ENCODE data around the gene IGFL2. TPM values are rescaled to one million over a fixed set of nuclear protein-coding genes. Genes with fewer than 3 reads are reported as not detected.
A peak's percentile ranks its signal among the peaks of the same experiment; 100 is the strongest.

The IGFL2 gene
- total and polyA plus RNA-seq, 2 donors, result 0.61 to 6.9 TPM

GRCh38 chr19:46115396-46116106, 32.5 kb upstream of the IGFL2 start:
- H3K27ac ChIP-seq (ENCODE audit: low read depth in 1 of 2, low read length in 1 of 2), result peak overlapping the region in 1 of 2 donors; percentile 44
- no peak overlapping the region for H3K4me3 ChIP-seq (ENCODE audit: low read length in 2 of 2)
- no peaks in the 10 kb centered on the region for H3K36me3 ChIP-seq (ENCODE audit: control insufficient read depth in 2 of 2, insufficient read depth in 2 of 2, low read length in 1 of 2)
- peak in 1 of 9 donors; percentile 5 for DNase-seq (ENCODE audit: low read depth in 6 of 9, low spot score in 9 of 9)
- H3K4me1 ChIP-seq (ENCODE audit: control insufficient read depth in 2 of 2, insufficient read depth in 2 of 2, low read length in 2 of 2), result peaks cover 0 to 2% of the 10 kb centered on the region in 2 donors
- no peaks in the 10 kb centered on the region for H3K9me3 ChIP-seq (ENCODE audit: control insufficient read depth in 2 of 2, insufficient read depth in 1 of 2, low read length in 1 of 2)
- H3K27me3 ChIP-seq (ENCODE audit: control insufficient read depth in 2 of 2, insufficient read depth in 1 of 2, low read length in 1 of 2), result no peaks in the 10 kb centered on the region
- 88% methylated on average over 9 of the region's 9 CpGs for WGBS

- Histone ChIP-seq H3K9me3 (ENCODE audit: control insufficient read depth in 2 of 2, insufficient read depth in 1 of 2, low read length in 1 of 2) (no peaks in the 10 kb centered on the region), H3K27ac (ENCODE audit: low read depth in 1 of 2, low read length in 1 of 2) (no peak overlapping the region), H3K4me1 (ENCODE audit: control insufficient read depth in 2 of 2, insufficient read depth in 2 of 2, low read length in 2 of 2) (peaks cover 0 to 2% of the 10 kb centered on the region in 2 donors), H3K4me3 (ENCODE audit: low read length in 2 of 2) (no peak overlapping the region), H3K27me3 (ENCODE audit: control insufficient read depth in 2 of 2, insufficient read depth in 1 of 2, low read length in 1 of 2) (no peaks in the 10 kb centered on the region), H3K36me3 (ENCODE audit: control insufficient read depth in 2 of 2, insufficient read depth in 2 of 2, low read length in 1 of 2) (no peaks in the 10 kb centered on the region)
- WGBS, result 89% methylated on average over 3 of the region's 3 CpGs
- no peak for DNase-seq (ENCODE audit: low read depth in 6 of 9, low spot score in 9 of 9)
Observed at GRCh38 chr19:46116121-46116520, 31.9 kb upstream of the IGFL2 start.

- 85% methylated on average over 3 of the region's 3 CpGs for WGBS
- Histone ChIP-seq H3K9me3 (ENCODE audit: control insufficient read depth in 2 of 2, insufficient read depth in 1 of 2, low read length in 1 of 2) (no peaks in the 10 kb centered on the region), H3K27me3 (ENCODE audit: control insufficient read depth in 2 of 2, insufficient read depth in 1 of 2, low read length in 1 of 2) (no peaks in the 10 kb centered on the region), H3K36me3 (ENCODE audit: control insufficient read depth in 2 of 2, insufficient read depth in 2 of 2, low read length in 1 of 2) (no peaks in the 10 kb centered on the region), H3K4me3 (ENCODE audit: low read length in 2 of 2) (no peak overlapping the region), H3K27ac (ENCODE audit: low read depth in 1 of 2, low read length in 1 of 2) (no peak overlapping the region), H3K4me1 (ENCODE audit: control insufficient read depth in 2 of 2, insufficient read depth in 2 of 2, low read length in 2 of 2) (peaks cover 0 to 2% of the 10 kb centered on the region in 2 donors)
- no peak for DNase-seq (ENCODE audit: low read depth in 6 of 9, low spot score in 9 of 9)
Observed at GRCh38 chr19:46118136-46118535, 29.9 kb upstream of the IGFL2 start.

DNA sequence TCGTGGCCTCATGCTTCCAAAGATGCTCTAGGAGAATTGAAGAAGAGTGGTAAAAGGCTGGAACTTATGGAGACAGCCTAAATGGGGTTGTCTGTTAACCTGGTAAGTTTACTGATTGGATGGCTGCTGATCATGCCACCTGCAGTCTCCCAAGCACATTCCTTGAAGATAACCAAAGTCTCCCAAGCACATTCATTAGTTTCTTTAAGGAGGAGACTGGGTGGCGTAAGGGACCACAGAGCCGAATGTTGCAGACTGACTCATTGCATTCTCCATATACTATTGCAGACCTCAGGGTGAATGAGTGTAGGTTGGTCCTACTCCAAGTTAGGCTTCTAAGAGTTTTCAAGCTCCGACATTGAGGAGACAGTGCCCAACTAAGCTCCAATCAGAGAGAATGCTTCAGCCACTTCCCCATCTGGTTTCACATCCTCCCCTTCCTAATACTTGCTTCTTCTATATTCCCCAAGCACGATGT, 23.4 kb upstream of the IGFL2 start, which contains the start of gene IGFL3:
TSS of gene IGFL3 (minus strand) at position 51 of the 478 bp plus-strand sequence. CDS start at position 12, 39 bp downstream.
- WGBS, result 91% methylated on average over 5 of the region's 5 CpGs

DNA sequence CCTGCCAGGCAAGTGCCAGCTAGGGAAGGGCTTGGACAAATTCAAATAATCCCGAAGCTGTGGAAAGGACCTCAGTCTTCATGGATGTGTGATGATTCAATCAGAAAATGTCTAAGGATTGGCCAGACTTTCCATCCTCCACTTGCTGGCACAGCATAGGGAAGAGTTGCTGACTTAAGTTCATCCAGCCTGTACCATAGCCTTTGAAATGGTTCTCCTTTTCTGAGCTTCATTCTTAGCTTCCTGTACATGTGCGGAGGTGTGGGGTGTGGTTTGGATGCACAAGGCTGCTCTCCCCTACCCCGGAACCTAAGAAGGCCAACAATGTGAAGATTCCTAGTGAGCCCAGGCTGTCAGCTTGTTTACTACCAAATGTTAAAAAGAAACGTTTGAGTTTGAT, 22.6 kb upstream of the IGFL2 start:
- no peak overlapping the region for H3K27ac ChIP-seq (ENCODE audit: low read depth in 1 of 2, low read length in 1 of 2)
- no peak overlapping the region for H3K4me3 ChIP-seq (ENCODE audit: low read length in 2 of 2)
- H3K9me3 ChIP-seq (ENCODE audit: control insufficient read depth in 2 of 2, insufficient read depth in 1 of 2, low read length in 1 of 2), result no peaks in the 10 kb centered on the region
- H3K27me3 ChIP-seq (ENCODE audit: control insufficient read depth in 2 of 2, insufficient read depth in 1 of 2, low read length in 1 of 2), result peaks cover 0 to 5% of the 10 kb centered on the region in 2 donors
- DNase-seq (ENCODE audit: low read depth in 6 of 9, low spot score in 9 of 9), result no peak
- H3K4me1 ChIP-seq (ENCODE audit: control insufficient read depth in 2 of 2, insufficient read depth in 2 of 2, low read length in 2 of 2), result no peaks in the 10 kb centered on the region
- 71% methylated on average over 4 of the region's 4 CpGs for WGBS
- no peaks in the 10 kb centered on the region for H3K36me3 ChIP-seq (ENCODE audit: control insufficient read depth in 2 of 2, insufficient read depth in 2 of 2, low read length in 1 of 2)

More for the DNA sequence above, 23.4 kb upstream of the IGFL2 start, which contains the start of gene IGFL3:
- H3K27me3 ChIP-seq (ENCODE audit: control insufficient read depth in 2 of 2, insufficient read depth in 1 of 2, low read length in 1 of 2), result peaks cover 0 to 5% of the 10 kb centered on the region in 2 donors
- no peak for DNase-seq (ENCODE audit: low read depth in 6 of 9, low spot score in 9 of 9)
- H3K4me3 ChIP-seq (ENCODE audit: low read length in 2 of 2), result no peak within 1 kb of the TSS
- H3K27ac ChIP-seq (ENCODE audit: low read depth in 1 of 2, low read length in 1 of 2), result no peak within 1 kb of the TSS
- H3K36me3 ChIP-seq (ENCODE audit: control insufficient read depth in 2 of 2, insufficient read depth in 2 of 2, low read length in 1 of 2), result no peaks in the 10 kb centered on the region
- no peaks in the 10 kb centered on the region for H3K4me1 ChIP-seq (ENCODE audit: control insufficient read depth in 2 of 2, insufficient read depth in 2 of 2, low read length in 2 of 2)
- no peaks in the 10 kb centered on the region for H3K9me3 ChIP-seq (ENCODE audit: control insufficient read depth in 2 of 2, insufficient read depth in 1 of 2, low read length in 1 of 2)

- no peak overlapping the region for H3K4me3 ChIP-seq (ENCODE audit: low read length in 2 of 2)
- 99% methylated on average over 2 of the region's 2 CpGs for WGBS
- DNase-seq (ENCODE audit: low read depth in 6 of 9, low spot score in 9 of 9), result no peak
- H3K27me3 ChIP-seq (ENCODE audit: control insufficient read depth in 2 of 2, insufficient read depth in 1 of 2, low read length in 1 of 2), result peaks cover 0 to 5% of the 10 kb centered on the region in 2 donors
- H3K36me3 ChIP-seq (ENCODE audit: control insufficient read depth in 2 of 2, insufficient read depth in 2 of 2, low read length in 1 of 2), result no peaks in the 10 kb centered on the region
- no peak overlapping the region for H3K27ac ChIP-seq (ENCODE audit: low read depth in 1 of 2, low read length in 1 of 2)
- no peaks in the 10 kb centered on the region for H3K4me1 ChIP-seq (ENCODE audit: control insufficient read depth in 2 of 2, insufficient read depth in 2 of 2, low read length in 2 of 2)
- no peaks in the 10 kb centered on the region for H3K9me3 ChIP-seq (ENCODE audit: control insufficient read depth in 2 of 2, insufficient read depth in 1 of 2, low read length in 1 of 2)
Observed at GRCh38 chr19:46126086-46126580, 21.9 kb upstream of the IGFL2 start.

- 94% methylated on average over 10 of the region's 10 CpGs for WGBS
- Histone ChIP-seq H3K27me3 (ENCODE audit: control insufficient read depth in 2 of 2, insufficient read depth in 1 of 2, low read length in 1 of 2) (peaks cover 0 to 2% of the 10 kb centered on the region in 2 donors), H3K27ac (ENCODE audit: low read depth in 1 of 2, low read length in 1 of 2) (no peak overlapping the region)
Observed at GRCh38 chr19:46131485-46132143, 16.4 kb upstream of the IGFL2 start.

DNA sequence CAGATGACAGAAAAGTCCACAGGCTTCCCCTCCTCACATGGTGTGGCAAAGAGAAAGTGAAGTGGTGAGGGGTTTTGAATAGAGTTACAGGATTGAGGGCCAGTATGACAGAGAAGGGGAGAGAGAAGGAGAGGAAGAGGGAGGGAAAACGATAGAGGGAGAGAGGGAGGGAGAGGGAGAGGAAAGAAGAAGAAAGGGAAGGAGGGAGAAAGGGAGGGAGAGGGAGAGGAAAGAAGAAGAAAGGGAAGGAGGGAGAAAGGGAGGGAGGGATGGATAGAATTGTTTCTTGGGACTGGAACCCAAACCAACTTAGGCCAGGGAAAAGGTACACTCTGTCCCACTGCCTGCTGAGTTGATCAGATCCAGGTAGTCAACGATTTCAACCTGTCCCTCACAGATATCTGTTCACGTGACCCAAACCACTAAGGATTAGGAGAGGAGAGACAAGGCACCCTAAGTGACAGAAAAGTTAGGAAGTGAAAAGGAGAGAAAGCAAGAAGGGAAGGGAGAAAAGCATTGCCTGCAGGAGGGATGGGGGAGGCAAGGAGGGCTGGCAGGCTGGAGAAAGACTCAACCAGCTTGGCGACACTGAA, 15.4 kb upstream of the IGFL2 start:
- WGBS, result 85% methylated on average over 4 of the region's 4 CpGs
- DNase-seq (ENCODE audit: low read depth in 6 of 9, low spot score in 9 of 9), result no peak
- Histone ChIP-seq H3K4me3 (ENCODE audit: low read length in 2 of 2) (no peak overlapping the region), H3K4me1 (ENCODE audit: control insufficient read depth in 2 of 2, insufficient read depth in 2 of 2, low read length in 2 of 2) (no peaks in the 10 kb centered on the region), H3K36me3 (ENCODE audit: control insufficient read depth in 2 of 2, insufficient read depth in 2 of 2, low read length in 1 of 2) (no peaks in the 10 kb centered on the region), H3K27me3 (ENCODE audit: control insufficient read depth in 2 of 2, insufficient read depth in 1 of 2, low read length in 1 of 2) (peaks cover 0 to 2% of the 10 kb centered on the region in 2 donors), H3K27ac (ENCODE audit: low read depth in 1 of 2, low read length in 1 of 2) (no peak overlapping the region), H3K9me3 (ENCODE audit: control insufficient read depth in 2 of 2, insufficient read depth in 1 of 2, low read length in 1 of 2) (no peaks in the 10 kb centered on the region)

More at GRCh38 chr19:46131485-46132143, 16.4 kb upstream of the IGFL2 start:
- no peak for DNase-seq (ENCODE audit: low read depth in 6 of 9, low spot score in 9 of 9)
- Histone ChIP-seq H3K9me3 (ENCODE audit: control insufficient read depth in 2 of 2, insufficient read depth in 1 of 2, low read length in 1 of 2) (no peaks in the 10 kb centered on the region), H3K4me3 (ENCODE audit: low read length in 2 of 2) (no peak overlapping the region), H3K4me1 (ENCODE audit: control insufficient read depth in 2 of 2, insufficient read depth in 2 of 2, low read length in 2 of 2) (no peaks in the 10 kb centered on the region), H3K36me3 (ENCODE audit: control insufficient read depth in 2 of 2, insufficient read depth in 2 of 2, low read length in 1 of 2) (no peaks in the 10 kb centered on the region)
